Fibroblast of mammary gland (primary cell): ENCODE measurements around the gene POU3F3.

Experiments
- DNase-seq: peaks from one replicate; pipeline ENCODE4 v3.0.0-alpha.2; 2010; ENCODE audit warnings: low read depth
- H3K4me3 ChIP-seq: 2 replicates; pipeline ENCODE4 v1.5.1; 2011; ENCODE audit warnings: low read depth, mild to moderate bottlenecking, low read length, moderate library complexity; ENCODE audit not compliant: control insufficient read depth
- TF ChIP-seq, protein P1 (sequence below): conservative IDR thresholded peaks from 2 replicates; pipeline ENCODE4 v1.5.1; 2011; ENCODE audit warnings: low read depth, low read length, inconsistent platforms; ENCODE audit not compliant: control insufficient read depth, insufficient read depth

Gene POU3F3

DNA sequence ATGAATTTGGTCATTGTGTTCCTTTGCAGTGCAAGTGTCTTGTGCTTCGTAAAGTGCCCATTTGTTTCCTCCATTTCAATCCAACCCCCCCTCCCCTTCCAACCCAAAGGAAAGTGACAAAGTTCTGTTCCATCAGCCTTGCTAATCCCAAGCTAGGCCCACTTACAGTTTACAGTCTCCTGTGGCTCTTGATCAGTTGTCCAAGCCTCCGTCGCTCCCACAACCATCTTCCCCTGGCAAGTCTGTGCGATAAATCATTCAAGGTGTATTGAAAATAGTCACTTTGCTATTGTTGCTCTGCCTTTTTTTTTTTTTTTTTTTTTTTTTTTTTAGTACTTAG, 6.5 kb downstream of the POU3F3 start:
- TF ChIP-seq, protein P1, sequence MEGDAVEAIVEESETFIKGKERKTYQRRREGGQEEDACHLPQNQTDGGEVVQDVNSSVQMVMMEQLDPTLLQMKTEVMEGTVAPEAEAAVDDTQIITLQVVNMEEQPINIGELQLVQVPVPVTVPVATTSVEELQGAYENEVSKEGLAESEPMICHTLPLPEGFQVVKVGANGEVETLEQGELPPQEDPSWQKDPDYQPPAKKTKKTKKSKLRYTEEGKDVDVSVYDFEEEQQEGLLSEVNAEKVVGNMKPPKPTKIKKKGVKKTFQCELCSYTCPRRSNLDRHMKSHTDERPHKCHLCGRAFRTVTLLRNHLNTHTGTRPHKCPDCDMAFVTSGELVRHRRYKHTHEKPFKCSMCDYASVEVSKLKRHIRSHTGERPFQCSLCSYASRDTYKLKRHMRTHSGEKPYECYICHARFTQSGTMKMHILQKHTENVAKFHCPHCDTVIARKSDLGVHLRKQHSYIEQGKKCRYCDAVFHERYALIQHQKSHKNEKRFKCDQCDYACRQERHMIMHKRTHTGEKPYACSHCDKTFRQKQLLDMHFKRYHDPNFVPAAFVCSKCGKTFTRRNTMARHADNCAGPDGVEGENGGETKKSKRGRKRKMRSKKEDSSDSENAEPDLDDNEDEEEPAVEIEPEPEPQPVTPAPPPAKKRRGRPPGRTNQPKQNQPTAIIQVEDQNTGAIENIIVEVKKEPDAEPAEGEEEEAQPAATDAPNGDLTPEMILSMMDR: no peak
- no peak for DNase-seq
- no peak overlapping the region for H3K4me3 ChIP-seq

DNA sequence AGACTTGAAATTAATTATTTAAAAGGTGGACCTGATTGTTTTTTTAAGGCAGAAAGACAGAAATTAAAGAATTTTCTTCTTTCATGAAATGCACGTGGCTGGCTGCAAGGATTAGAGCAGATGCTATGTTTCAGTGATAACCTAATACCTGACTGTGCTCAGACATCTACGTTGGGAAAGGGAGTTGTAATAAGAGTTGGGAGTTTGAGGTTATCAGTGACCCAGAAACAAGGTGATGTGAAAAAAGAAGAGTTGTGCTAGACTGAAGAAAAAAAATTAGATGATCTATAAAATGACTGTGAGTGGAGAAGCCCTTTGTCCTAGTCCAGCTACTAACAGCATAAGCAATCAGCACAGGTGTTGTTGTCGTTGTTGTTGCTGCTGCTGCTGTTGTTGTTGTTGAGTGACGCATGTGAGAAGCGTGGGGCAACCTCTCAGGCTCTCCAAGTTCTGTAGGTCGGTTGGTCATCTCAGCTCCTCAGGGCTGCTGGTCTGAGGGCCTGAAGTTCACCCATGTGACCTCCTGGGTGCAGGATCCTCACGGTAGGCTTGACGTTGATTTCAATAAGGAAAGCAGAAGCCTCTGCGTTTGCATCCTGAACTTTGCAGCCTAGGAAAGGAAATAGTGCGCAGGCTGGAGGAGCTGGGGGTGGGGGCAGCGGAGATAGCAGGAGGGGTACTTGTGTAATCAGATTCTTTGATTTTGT, 7.6 kb downstream of the POU3F3 start:
- H3K4me3 ChIP-seq: no peak overlapping the region
- no peak for DNase-seq
- TF ChIP-seq, protein P1: no peak

DNA sequence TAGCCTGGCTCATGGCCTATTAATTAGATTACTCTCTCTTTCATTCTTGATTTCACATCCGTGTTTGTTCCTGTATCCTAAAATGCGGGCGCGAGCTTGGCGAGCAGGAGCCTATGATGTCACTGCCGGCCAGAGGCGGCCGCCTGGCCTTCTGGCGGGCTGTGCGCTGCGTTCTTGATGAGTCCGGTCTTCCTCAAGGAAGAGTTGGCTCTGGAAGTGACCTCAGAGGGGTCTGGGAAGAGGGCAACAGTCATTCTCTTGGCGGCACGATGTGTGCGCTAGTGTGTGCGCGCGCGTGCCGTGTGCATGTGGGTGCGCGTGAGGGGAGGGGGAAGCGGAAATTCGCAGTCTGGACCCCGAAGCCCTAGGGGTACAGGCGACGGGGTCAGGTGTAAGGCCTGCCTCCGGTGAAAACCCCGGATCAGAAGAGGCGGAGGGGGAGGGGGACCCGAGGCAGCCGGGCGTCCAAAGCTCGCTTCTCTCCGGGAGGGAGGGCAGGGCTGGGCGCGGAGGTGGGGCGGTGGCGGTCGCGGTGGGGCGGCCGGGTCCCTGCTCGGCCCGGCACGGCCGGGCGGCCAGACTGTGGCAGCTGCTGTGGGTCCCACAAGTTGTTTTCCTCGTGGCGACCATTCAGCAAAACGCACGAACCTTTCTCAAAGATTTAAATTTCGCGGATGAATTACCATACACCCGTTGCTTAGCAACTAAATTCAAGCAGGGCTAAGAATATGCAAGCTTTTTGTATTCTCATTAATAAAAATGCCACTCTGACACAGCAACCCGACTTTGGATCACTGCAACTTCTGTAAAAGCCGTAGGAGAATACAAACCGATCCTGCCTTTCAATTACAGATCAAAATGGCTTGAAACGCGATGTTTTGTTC, 8.4 kb downstream of the POU3F3 start:
- DNase-seq: peak; percentile 36
- H3K4me3 ChIP-seq: no peak overlapping the region
- TF ChIP-seq, protein P1: no peak

DNA sequence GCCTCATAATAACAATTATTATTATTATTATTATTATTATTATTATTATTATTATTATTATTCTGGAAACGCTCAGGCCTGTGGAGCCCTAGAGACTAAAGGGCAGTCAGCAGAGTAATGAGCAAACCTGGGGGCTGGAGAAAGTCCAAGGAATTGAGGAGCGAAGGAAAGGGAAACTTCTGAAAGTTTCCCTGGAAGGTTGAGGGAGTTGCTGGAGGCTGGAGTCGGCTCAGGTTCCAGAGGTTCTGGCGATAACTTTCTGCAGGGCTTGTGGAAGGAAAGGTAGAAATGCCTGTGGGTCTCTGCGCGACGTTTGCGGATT, 9.2 kb downstream of the POU3F3 start:
- DNase-seq: no peak
- TF ChIP-seq, protein P1: no peak
- no peak overlapping the region for H3K4me3 ChIP-seq

DNA sequence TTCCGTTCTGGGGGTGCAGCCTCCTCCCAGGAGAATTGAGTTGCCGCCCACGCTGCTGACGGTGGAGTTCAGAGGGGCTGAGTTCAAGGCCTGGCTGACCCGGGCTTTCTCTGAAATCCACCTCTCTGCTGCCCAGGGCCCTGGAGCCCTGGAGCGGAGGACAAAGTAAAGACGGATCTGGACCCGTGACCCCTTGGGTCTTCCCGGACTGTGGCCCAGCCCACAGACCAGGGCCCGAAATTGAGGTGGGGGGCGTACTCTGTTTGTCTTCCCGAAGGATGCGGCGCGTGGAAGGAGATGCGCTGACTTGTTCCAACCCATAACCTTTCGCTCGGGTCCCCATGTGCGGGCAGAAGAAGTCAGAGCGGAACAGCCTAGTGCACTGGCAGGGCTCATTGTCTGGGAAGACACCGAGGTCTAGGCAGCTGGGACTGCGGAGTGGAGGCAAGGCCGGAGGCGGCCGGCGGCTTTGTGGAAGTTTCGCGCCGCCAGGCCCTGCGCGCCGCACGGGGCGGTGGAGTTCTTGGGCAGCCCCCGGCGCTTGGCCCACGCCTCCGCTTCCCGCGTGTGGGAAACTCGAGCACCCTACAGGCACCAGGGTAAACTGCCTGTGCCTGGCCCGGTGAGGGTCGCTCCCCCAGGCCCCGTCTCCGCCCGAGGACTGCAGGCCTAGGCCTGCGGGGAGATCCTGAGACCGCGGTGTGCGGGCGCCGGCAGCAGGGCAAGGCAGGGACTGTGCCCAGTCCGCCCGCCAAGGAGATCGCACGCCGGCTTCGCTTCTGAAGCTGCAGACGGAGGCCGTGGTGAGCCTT, 9.8 kb downstream of the POU3F3 start:
- DNase-seq: no peak
- H3K4me3 ChIP-seq: no peak overlapping the region
- TF ChIP-seq, protein P1: no peak

DNA sequence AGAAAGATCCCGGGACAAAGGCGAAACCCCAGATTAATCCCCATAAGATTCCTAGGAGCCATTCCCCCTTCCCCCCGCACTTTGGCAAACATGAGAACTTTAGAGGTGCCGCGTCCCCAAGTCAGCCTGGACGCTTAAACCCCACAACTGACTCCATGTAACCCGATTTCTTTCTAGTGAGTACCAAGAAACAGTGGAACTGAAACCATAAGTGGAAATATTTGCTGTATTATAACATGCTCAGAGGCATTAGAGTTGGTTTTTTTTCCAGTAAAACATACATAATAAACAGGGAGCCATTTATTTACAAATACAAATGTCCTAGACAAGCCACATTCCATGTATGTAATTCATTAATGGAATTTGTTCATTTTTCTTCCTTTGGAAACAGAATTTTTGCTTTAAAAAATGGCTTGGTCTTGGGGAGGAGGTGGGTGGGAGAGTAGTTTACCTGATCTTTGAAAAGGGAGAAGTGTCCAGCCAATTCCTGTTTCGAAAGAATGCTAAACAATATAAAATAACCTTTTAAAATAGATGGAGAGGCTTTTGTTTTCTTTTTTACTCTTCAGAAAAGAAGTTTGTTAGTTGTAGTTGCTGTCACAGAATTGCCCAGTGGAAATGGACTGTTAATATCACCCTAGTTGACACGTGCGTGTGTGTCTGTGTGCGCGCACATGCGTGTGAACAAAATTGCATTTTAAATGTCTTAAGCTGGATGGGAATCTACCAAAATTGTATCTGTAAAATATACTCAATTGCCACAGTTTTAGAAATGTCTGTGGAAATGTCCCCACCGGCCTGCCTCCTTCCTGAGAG, 10.6 kb downstream of the POU3F3 start:
- no peak for DNase-seq

More for the DNA sequence above, 10.6 kb downstream of the POU3F3 start:
- TF ChIP-seq, protein P1: no peak
- H3K4me3 ChIP-seq: no peak overlapping the region
